ENCODE results near the gene SREBF1.

SREBF1 gene

DNA sequence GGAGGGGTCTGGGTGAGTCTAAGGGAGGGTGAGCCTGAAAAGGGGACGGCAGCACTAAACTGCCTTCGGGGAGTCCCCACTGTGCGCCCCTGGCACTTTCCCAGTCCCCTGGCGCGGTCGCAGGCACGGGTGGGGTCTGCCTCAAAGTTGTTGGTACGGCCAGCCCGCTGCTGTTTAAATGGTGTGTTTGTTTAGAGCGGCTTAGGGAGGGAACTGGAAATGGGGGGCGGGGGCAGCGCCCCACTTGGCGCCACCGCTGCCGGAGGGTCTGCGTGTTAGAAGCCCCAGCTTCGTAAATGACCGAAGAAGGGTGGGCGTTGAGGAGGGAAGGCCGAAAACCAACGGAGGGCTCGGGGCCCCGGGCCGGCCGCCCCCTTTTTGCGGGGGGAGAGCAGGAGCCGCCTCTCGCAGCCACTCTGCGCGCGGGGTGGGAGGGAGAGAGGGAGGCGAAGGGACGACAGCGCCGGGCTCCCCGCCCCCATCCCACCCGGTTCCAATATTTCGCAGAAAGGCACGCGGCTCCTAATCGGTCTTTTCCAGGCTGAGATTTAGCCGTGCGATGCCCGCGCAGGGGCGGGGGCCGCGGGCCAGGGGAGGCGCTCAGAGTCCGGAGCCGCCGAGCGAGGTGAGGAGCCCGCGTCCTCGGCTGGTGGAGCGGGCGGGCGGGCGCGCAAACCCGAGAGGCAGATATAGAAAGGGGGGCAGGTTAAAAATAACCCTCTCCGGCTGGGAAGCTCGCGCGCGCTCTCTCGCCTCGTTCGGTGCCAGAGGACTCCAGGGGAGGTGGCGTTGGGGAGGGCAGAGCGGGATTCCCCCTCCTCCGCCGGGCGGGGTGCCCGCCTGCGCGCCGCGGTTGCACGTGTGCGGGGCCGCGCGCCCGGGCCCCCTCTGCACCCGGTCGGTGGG, 54.9 kb downstream of the SREBF1 start:
- no peak for DNase-seq (ENCODE audit: low read depth)

DNA sequence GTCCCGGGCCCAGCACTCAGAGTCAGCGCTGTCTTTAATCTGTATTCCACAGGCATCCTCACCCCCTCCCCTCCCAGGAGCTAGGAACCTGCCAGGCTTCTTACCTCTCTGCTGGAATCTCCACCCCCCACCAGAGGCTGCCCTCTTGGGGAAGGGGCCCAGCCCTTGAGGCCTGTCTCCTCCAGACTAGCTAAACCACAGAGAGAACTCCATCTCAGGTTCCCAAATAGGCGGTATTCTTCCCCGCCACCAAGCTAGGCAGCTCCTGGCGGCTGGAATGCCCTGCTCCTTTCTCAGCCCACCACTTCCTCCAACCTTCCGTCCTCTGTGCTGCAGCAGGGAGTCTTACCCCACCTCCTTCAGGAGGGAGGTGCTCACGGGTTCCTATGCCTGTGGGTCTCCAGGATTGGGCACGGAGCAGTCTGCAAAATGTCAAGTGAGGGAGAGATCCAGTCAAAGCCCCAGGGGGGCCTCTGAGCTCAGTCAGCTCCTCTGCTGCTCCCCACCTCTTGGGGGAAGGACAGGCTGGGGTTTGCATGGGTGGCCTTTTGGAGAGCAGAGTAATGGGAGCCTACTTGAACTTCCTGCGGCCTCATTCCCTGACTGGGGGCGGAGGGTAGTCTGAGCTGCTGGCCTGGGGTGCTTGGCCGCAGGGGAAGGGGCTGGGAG, 55.7 kb downstream of the SREBF1 start:
- no peak for DNase-seq (ENCODE audit: low read depth)

GRCh38 chr17:17779015-17779611, 57.7 kb downstream of the SREBF1 start:
- DNase-seq (ENCODE audit: low read depth) = no peak

GRCh38 chr17:17778308-17779014, 58.3 kb downstream of the SREBF1 start:
- DNase-seq (ENCODE audit: low read depth) = no peak

DNA sequence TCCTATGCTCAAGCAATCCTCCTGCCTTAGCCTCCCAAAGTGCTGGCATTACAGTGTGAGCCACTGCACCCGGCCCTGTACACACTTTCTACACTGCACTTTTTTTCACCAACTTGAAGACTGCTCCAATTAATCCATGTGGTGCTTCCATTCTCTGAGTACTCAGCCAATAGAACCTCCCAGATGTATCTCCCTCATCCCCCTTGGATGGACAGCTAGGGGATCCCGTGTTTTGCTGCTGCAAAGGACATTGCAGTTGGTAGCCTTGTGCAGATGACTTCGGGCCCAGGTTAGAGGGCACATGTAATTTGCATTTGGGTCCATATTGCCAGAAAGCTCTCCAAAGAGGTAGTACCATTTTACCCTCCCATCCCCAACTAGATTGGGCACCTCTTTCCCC, 59.9 kb downstream of the SREBF1 start:
- DNase-seq (ENCODE audit: low read depth) = no peak

DNA sequence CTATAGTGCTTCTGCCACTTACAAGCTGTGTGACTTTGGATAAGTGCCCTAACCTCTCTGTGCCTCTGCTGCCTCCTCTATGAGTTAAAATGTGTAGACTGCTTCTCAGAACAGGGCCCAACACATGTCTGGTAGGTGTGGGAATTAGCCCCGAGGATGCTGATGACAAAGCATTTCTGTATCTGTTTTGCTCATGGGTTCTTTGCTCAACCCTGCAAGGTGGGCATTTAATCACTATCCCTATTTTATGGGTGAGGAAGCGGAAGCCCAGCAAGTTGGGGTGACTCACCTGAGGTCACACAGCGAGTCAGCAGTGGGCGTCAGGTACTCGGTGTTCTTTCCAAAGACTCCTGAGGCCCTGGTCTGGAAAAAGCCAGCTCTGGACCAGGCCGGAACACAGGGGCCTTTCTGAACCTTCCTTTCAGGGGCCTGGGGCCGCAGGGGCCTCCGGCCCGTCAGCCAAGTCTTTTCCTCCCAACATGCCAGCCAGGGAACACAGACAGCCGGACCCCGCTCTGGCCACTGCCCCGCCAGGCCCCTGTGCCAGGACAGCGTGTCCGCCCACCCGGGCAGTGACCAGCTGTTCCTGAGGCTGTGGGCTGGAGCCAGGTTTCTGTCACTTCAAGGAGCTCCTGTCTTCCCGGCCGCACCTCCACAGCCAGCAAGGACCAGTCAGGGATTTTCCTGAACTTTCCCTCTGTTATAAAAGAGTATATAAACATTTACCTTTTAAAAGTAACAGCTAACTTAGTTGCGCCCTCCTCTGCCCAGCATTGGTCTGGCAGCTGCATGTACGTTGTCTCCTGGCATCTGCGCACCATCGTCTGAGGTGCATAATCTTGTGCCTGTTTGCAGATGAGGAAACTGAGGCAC, 62.5 kb downstream of the SREBF1 start:
- DNase-seq (ENCODE audit: low read depth) = no peak

DNA sequence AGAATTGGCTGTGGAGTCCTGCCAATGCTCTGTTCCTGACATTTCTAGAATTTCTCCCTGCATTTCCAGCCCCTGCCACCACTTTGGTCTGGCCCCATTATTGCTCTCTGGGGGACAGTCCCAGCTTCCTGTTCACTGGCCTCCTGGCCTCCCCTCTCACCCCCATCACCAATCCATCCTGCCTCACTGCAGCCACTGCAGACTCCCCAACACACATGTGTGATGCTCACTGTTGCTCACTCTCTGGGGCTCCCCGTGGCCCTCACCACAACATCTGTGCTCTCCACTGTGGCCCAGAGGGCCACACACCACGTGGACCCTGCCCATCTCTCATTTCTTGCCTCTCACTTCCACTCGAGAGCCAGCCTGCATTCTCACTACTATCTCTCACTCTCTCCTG, 64.6 kb downstream of the SREBF1 start:
- no peak for DNase-seq (ENCODE audit: low read depth)

GRCh38 chr17:17771498-17772201, 65.1 kb downstream of the SREBF1 start:
- no peak for DNase-seq (ENCODE audit: low read depth)

DNA sequence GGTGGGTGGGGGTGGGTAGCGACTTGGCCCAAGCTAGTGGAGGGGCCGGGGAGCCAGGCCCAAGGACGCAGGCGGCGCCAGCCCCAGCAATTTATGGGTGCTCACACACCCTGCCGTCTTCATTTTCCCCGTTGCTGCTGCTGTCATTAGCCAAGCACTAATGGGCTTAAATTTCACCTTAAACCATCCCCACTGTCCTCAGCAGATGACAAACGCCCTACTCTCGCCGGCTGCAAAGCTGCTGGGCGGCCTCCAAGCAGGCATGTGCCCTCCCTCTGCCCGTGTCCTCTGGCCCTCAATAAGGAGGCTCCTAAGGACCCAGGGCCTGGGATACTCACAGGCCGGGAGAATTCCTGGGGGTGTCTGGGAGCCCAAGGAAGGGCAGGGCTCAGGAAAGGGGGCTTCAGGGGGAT, 66.1 kb downstream of the SREBF1 start:
- no peak for DNase-seq (ENCODE audit: low read depth)

DNA sequence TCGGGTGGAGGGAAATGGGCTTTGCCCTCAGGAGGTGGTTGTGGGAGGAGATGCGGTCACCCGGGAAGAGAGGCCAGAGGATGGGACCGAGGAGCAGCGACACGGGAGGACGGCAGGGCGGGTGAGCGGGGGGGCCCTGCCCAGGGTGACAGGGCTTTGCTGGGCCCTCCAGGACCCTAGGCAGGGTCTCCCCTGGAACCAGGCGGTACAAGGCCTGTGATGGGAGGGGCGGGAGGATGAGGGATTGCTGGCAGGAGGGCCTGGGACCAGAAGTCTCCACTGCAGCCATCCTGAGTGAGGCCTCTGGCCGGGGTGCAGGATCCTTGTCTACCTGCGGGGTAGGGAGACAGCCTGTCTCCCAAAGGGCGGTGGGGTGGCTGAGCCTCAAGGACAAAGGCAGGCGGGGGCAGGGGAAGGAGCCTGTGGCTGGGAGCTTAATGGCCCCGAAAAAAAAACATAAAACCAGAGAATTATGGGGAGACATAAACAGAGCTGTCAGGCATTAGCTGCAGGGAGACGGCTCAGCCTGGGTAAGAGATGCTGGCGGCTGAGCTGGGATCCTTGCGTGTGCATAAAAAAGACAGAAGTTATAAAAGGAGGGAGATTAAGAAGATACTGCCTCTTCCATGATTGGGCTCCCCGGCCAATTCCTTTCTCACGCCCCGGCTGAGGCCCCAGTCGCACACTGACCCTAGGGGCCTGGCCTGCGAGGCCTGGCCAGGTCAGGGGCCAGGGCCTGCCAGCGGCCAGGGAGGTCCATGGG, 66.7 kb downstream of the SREBF1 start:
- DNase-seq (ENCODE audit: low read depth) = no peak

GRCh38 chr17:17768424-17769088, 68.2 kb downstream of the SREBF1 start:
- DNase-seq (ENCODE audit: low read depth) = no peak

- no peak for DNase-seq (ENCODE audit: low read depth)
Observed at GRCh38 chr17:17767887-17768418, 68.8 kb downstream of the SREBF1 start.

GRCh38 chr17:17767154-17767869, 69.5 kb downstream of the SREBF1 start:
- no peak for DNase-seq (ENCODE audit: low read depth)

- DNase-seq (ENCODE audit: low read depth) = no peak
Observed at GRCh38 chr17:17766744-17767120, 70.1 kb downstream of the SREBF1 start.

- no peak for DNase-seq (ENCODE audit: low read depth)
Observed at GRCh38 chr17:17766077-17766743, 70.6 kb downstream of the SREBF1 start.

DNA sequence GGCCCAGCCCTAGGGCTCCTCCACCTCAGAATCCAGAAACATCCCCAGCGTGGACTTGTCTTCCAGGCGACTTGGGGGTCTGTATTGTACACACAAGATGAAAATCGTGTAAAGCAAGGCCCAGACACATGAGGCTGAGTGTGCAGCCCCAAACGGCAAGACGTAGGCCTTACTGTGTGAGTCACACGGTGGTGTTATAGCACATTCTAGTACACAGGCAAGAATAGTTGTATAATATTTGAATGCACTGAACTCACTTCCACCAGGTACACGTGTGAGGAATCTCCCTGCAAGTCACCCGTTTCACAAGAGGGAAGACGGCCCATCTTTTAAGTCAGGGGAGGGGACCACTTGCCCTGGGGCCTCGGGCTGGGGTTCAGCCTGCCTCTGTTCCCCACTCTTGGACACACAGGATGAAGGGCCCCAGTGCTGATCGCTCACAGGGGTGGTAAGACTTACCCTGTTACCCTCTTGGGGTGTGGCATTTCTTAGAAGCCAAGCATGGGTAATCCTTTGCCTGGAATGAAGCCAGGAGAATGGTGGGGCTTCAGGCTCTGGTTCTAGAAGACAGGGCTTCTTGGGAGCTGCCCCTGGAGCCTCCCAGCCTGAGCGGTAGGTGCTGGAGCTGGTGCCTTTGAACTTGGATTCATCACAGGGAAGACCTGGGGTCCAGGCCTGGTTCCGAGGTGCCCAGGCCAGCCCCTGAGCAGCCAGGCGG, 71.3 kb downstream of the SREBF1 start:
- no peak for DNase-seq (ENCODE audit: low read depth)

DNA sequence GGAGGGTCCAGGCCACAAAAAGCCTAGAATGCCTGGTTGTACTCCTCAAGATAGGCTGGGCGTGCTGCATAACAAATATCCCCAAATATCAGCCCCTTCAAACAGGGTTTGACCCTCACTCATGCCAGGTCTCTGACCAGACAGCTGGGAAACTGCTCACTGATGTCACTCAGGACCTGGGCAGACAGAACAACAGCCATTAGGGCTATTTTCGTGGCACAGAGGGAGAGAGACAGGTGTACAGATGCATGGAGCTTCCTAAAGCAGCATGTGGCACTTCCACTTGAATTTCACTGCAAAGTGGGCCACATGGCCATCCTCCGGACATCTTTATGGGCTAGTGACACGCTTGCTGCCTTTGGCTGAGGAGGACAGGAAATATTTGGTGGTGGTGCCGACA, 73.1 kb downstream of the SREBF1 start:
- no peak for DNase-seq (ENCODE audit: low read depth)
